OCI-LY7 (cell line): Measurements from ENCODE around the gene TUG1. TPM values are rescaled to one million over a fixed set of nuclear protein-coding genes. Genes with fewer than 3 reads are reported as not detected.

Experiments
- BruUV-seq: library from RNA; stranded (reverse); fragments of 400-500 nt; replicated peaks from 2 replicates; lab custom pipeline; 2021; lab: Mats Ljungman, UMichigan
- CTCF ChIA-PET: fragments of 300-600 bp; sonication (Branson Sonifier 250); formaldehyde crosslinking; loops from one replicate; lab custom pipeline; 2022; ENCODE audit warnings: antibody characterized with exemption; ENCODE audit not compliant: unreplicated experiment; lab: Charles Lee
- POLR2A ChIA-PET: fragments of 300-600 bp; sonication (Branson Sonifier 250); formaldehyde crosslinking; loops from one replicate; lab custom pipeline; 2022; ENCODE audit warnings: antibody characterized with exemption; lab: Charles Lee
- DNase-seq: peaks from one replicate; pipeline ENCODE4 v3.0.0-alpha.2; 2015; ENCODE audit warnings: low spot score
- H2AFZ ChIP-seq: fragments of 200-600 bp; sonication (generic), shearing (Covaris generic); 2 replicates; pipeline ENCODE4 v1.6.1; 2014; ENCODE audit warnings: mild to moderate bottlenecking, antibody characterized with exemption, low read length, moderate library complexity
- H3K27ac ChIP-seq: fragments of 200-600 bp; sonication (generic); 2 replicates; pipeline ENCODE4 v1.5.1; 2014; ENCODE audit warnings: mixed run types, low read depth, mild to moderate bottlenecking, moderate library complexity, low read length, inconsistent platforms; ENCODE audit not compliant: poor library complexity, severe bottlenecking
- H3K36me3 ChIP-seq: fragments of 200-600 bp; sonication (generic); 2 replicates; pipeline ENCODE4 v1.6.1; 2014; ENCODE audit warnings: mild to moderate bottlenecking, antibody characterized with exemption, low read length, moderate library complexity, mixed read lengths; ENCODE audit not compliant: insufficient read depth
- H3K4me1 ChIP-seq: fragments of 200-600 bp; sonication (generic); 2 replicates; pipeline ENCODE4 v1.5.1; 2014; ENCODE audit warnings: mild to moderate bottlenecking, low read length; ENCODE audit not compliant: insufficient read depth, poor library complexity, severe bottlenecking
- H3K4me2 ChIP-seq: fragments of 200-600 bp; sonication (generic); 2 replicates; pipeline ENCODE4 v1.6.1; 2014; ENCODE audit warnings: mild to moderate bottlenecking, low read length
- H3K4me3 ChIP-seq: fragments of 200-600 bp; sonication (generic); 2 replicates; pipeline ENCODE4 v1.5.1; 2014; ENCODE audit warnings: mild to moderate bottlenecking, low read depth, low read length; ENCODE audit not compliant: poor library complexity, severe bottlenecking
- H3K79me2 ChIP-seq: fragments of 200-600 bp; sonication (generic); 2 replicates; pipeline ENCODE4 v1.6.1; 2016; ENCODE audit warnings: low read depth, mild to moderate bottlenecking, low read length, moderate library complexity, mixed read lengths; ENCODE audit not compliant: insufficient read depth
- H3K9me2 ChIP-seq: fragments of 200-600 bp; sonication (generic); 2 replicates; pipeline ENCODE4 v1.6.1; 2016; ENCODE audit warnings: mild to moderate bottlenecking, low read length, mixed read lengths; ENCODE audit not compliant: insufficient read depth
- H3K9me3 ChIP-seq: fragments of 200-600 bp; sonication (generic); 2 replicates; pipeline ENCODE4 v1.6.1; 2014; ENCODE audit warnings: mild to moderate bottlenecking, mixed run types, low read length, mixed read lengths
- H4K20me1 ChIP-seq: fragments of 200-600 bp; sonication (generic); 2 replicates; pipeline ENCODE4 v1.6.1; 2014; ENCODE audit warnings: mild to moderate bottlenecking, antibody characterized with exemption, low read length, moderate library complexity, mixed read lengths; ENCODE audit not compliant: insufficient read depth
- CTCF ChIP-seq: fragments of 200-600 bp; sonication (generic); conservative IDR thresholded peaks from 2 replicates; pipeline ENCODE4 v1.5.1; 2014; ENCODE audit warnings: mild to moderate bottlenecking, antibody characterized with exemption, low read length, moderate library complexity, mixed read lengths
- EZH2phosphoT487 ChIP-seq: fragments of 200-600 bp; sonication (generic); IDR thresholded peaks from 2 replicates; pipeline ENCODE4 v1.6.1; 2018; ENCODE audit warnings: low read depth, borderline replicate concordance, mild to moderate bottlenecking, mixed run types, antibody characterized with exemption, low read length, moderate library complexity, mixed read lengths
- intact Hi-C: fragments of 100-400 bp; cut with micrococcal nuclease; formaldehyde crosslinking; loops from one replicate; pipeline ENCODE4 v1.10.0; 2022; ENCODE audit not compliant: unreplicated experiment
- total RNA-seq, 2 experiments: library from RNA; depleted of rRNA in 1 of 2; stranded (reverse); fragments of >200 nt in 1 of 2; shearing (Covaris generic) in 1 of 2; gene quantifications; 2 replicates each; pipeline ENCODE4 v1.2.3, GENCODE V29; 2014 to 2022

Gene TUG1
- total RNA-seq, 2 experiments from 2014 or later = 70.3 to 109 TPM

- TF ChIP-seq EZH2phosphoT487 (no peak), CTCF (peak; percentile 96)
- no peak overlapping the region for H3K27ac ChIP-seq
- intact Hi-C loops = loop anchor here (1.0 kb wide), 2 partner anchors 157 to 286 kb away; no protein-coding TSS in a partner anchor
- DNase-seq = peak; percentile 82
- peak overlapping the region; percentile 68 for H3K4me3 ChIP-seq
- BruUV-seq = no TSS peak
- H4K20me1 ChIP-seq = no peaks in the 10 kb centered on the region
- H3K4me2 ChIP-seq = peak overlapping the region; percentile 74
- peaks cover 12% of the 10 kb centered on the region for H3K4me1 ChIP-seq
- no peaks in the 10 kb centered on the region for H3K9me2 ChIP-seq
- ChIA-PET POLR2A (no interaction called here), CTCF (no interaction called here)
- H3K79me2 ChIP-seq = peaks cover 16% of the 10 kb centered on the region; the same call in 1 of the 2 replicates
- H3K36me3 ChIP-seq = peaks cover 33% of the 10 kb centered on the region
- H2AFZ ChIP-seq = no peak overlapping the region; the same call in 1 of the 2 replicates
- H3K9me3 ChIP-seq = 0 out of 2 replicates have a peak, but pooled peaks cover 3% of the 10 kb centered on the region
These were observed 48.7 kb upstream of the TUG1 start for GRCh38 chr22:30920407-30920806.

DNA sequence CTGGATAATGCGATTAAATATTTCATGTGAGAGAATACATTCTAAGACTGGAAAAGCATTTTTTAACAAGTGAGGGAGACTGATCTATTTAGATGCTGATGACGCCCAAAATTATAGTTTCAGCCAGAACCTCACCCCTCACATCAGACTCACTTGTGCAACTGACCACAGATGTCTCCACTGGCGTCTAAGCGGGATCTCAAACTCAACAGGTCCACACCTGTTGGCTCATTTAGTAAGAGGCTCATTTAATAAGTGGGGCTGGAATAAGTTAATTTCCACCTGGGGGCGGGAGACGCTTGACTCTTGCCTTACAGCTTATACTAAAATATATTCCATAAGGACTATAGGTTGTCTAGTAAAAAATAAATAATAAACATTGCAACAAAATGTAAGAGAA is 48.0 kb upstream of the TUG1 start:
- Histone ChIP-seq H3K4me1 (peaks cover 12% of the 10 kb centered on the region), H3K36me3 (peaks cover 34% of the 10 kb centered on the region), H3K4me3 (peak overlapping the region; percentile 68), H3K4me2 (peak overlapping the region; percentile 74), H3K79me2 (peaks cover 16% of the 10 kb centered on the region; the same call in 1 of the 2 replicates), H3K9me3 (no peaks in the 10 kb centered on the region), H2AFZ (peak overlapping the region; percentile 18; the same call in 1 of the 2 replicates), H3K9me2 (no peaks in the 10 kb centered on the region), H3K27ac (peak overlapping the region; percentile 74), H4K20me1 (no peaks in the 10 kb centered on the region)
- TF ChIP-seq CTCF (no peak), EZH2phosphoT487 (no peak)
- intact Hi-C loops = no loop called here
- CTCF ChIA-PET = no interaction called here
- POLR2A ChIA-PET = interaction anchor here (0.6 to 1.1 kb wide), 3 partner anchors 47 to 279 kb away, joined by 4 to 5 read pairs (median 4); partner anchors contain the start of gene TUG1
- BruUV-seq = TSS peak; percentile 68
- DNase-seq = peak; percentile 41

- Histone ChIP-seq H3K4me3 (peak overlapping the region; percentile 68), H2AFZ (peak overlapping the region; percentile 18; the same call in 1 of the 2 replicates), H3K27ac (peak overlapping the region; percentile 74), H3K4me2 (peak overlapping the region; percentile 74), H3K4me1 (peaks cover 12% of the 10 kb centered on the region), H4K20me1 (no peaks in the 10 kb centered on the region), H3K9me3 (no peaks in the 10 kb centered on the region), H3K79me2 (peaks cover 16% of the 10 kb centered on the region; the same call in 1 of the 2 replicates), H3K9me2 (no peaks in the 10 kb centered on the region), H3K36me3 (peaks cover 41% of the 10 kb centered on the region)
- TF ChIP-seq EZH2phosphoT487 = no peak
- no peak for TF ChIP-seq CTCF
- ChIA-PET POLR2A (interaction anchor here (0.6 to 1.2 kb wide), 7 partner anchors 31 to 1790 kb away, joined by 3 to 7 read pairs (median 4); partner anchors contain the start of genes SMTN and TUG1), CTCF (interaction anchor here (0.6 kb wide), 1 partner anchor 357 kb away, joined by 3 read pairs; no protein-coding TSS in a partner anchor)
- intact Hi-C loops = no loop called here
- BruUV-seq = no TSS peak
- peak; percentile 91 for DNase-seq
These were observed 46.9 kb upstream of the TUG1 start for GRCh38 chr22:30922151-30922611.
